ENCODE measurements around the gene IPO4. TPM values are rescaled to one million over a fixed set of nuclear protein-coding genes. Genes with fewer than 3 reads are reported as not detected.

Gene IPO4
- total and polyA plus RNA-seq, 2 of the 8 experiments (the other 6 are each of a cell fraction or from before 2014, with no cell fraction given), result 55.5 to 108 TPM

- TF ChIP-seq JUN (IDR thresholded peaks at IDR 0.05; ENCODE audit: low read depth, low read length), result no peak
- TF ChIP-seq EGR1 (IDR thresholded peaks at IDR 0.05; ENCODE audit: borderline replicate concordance, low read depth, low read length), result peak; percentile 15; the same call in 1 of the 2 replicates
- TF ChIP-seq TBP (IDR thresholded peaks at IDR 0.05; ENCODE audit: low read depth, low read length), result peak; percentile 61; the same call in 1 of the 2 replicates
- TF ChIP-seq SP4 (IDR thresholded peaks at IDR 0.05; ENCODE audit: low read length), result 0 out of 2 replicates have a peak, but pooled peaks have one; percentile 14
- peak; percentile 73; the same call in 1 of the 2 replicates for TF ChIP-seq TAF1 (IDR thresholded peaks at IDR 0.05; ENCODE audit: low read depth, low read length)
- peak; percentile 17; the same call in 1 of the 2 replicates for TF ChIP-seq POLR2AphosphoS5 (IDR thresholded peaks at IDR 0.05; ENCODE audit: low read depth, low read length)
- TF ChIP-seq NRF1 (IDR thresholded peaks at IDR 0.05; ENCODE audit: low read depth, low read length), result no peak
Observed at GRCh38 chr14:24146453-24146977, 42.1 kb downstream of the IPO4 start, which contains the start of gene PSME2 (continued).

Data from H1 (cell line).